OCI-LY7 (cell line): Measurements from ENCODE around the gene RMP24.

Experiments
- BruUV-seq: library from RNA; stranded (reverse); fragments of 400-500 nt; replicated peaks from 2 replicates; lab custom pipeline; 2021; lab: Mats Ljungman, UMichigan
- CTCF ChIA-PET: fragments of 300-600 bp; sonication (Branson Sonifier 250); formaldehyde crosslinking; loops from one replicate; lab custom pipeline; 2022; ENCODE audit warnings: antibody characterized with exemption; ENCODE audit not compliant: unreplicated experiment; lab: Charles Lee
- POLR2A ChIA-PET: fragments of 300-600 bp; sonication (Branson Sonifier 250); formaldehyde crosslinking; loops from one replicate; lab custom pipeline; 2022; ENCODE audit warnings: antibody characterized with exemption; lab: Charles Lee
- DNase-seq: peaks from one replicate; pipeline ENCODE4 v3.0.0-alpha.2; 2015; ENCODE audit warnings: low spot score
- H2AFZ ChIP-seq: fragments of 200-600 bp; sonication (generic), shearing (Covaris generic); 2 replicates; pipeline ENCODE4 v1.6.1; 2014; ENCODE audit warnings: mild to moderate bottlenecking, antibody characterized with exemption, low read length, moderate library complexity
- H3K27ac ChIP-seq: fragments of 200-600 bp; sonication (generic); 2 replicates; pipeline ENCODE4 v1.5.1; 2014; ENCODE audit warnings: mixed run types, low read depth, mild to moderate bottlenecking, moderate library complexity, low read length, inconsistent platforms; ENCODE audit not compliant: poor library complexity, severe bottlenecking
- H3K36me3 ChIP-seq: fragments of 200-600 bp; sonication (generic); 2 replicates; pipeline ENCODE4 v1.6.1; 2014; ENCODE audit warnings: mild to moderate bottlenecking, antibody characterized with exemption, low read length, moderate library complexity, mixed read lengths; ENCODE audit not compliant: insufficient read depth
- H3K4me1 ChIP-seq: fragments of 200-600 bp; sonication (generic); 2 replicates; pipeline ENCODE4 v1.5.1; 2014; ENCODE audit warnings: mild to moderate bottlenecking, low read length; ENCODE audit not compliant: insufficient read depth, poor library complexity, severe bottlenecking
- H3K4me2 ChIP-seq: fragments of 200-600 bp; sonication (generic); 2 replicates; pipeline ENCODE4 v1.6.1; 2014; ENCODE audit warnings: mild to moderate bottlenecking, low read length
- H3K4me3 ChIP-seq: fragments of 200-600 bp; sonication (generic); 2 replicates; pipeline ENCODE4 v1.5.1; 2014; ENCODE audit warnings: mild to moderate bottlenecking, low read depth, low read length; ENCODE audit not compliant: poor library complexity, severe bottlenecking
- H3K79me2 ChIP-seq: fragments of 200-600 bp; sonication (generic); 2 replicates; pipeline ENCODE4 v1.6.1; 2016; ENCODE audit warnings: low read depth, mild to moderate bottlenecking, low read length, moderate library complexity, mixed read lengths; ENCODE audit not compliant: insufficient read depth
- H3K9me2 ChIP-seq: fragments of 200-600 bp; sonication (generic); 2 replicates; pipeline ENCODE4 v1.6.1; 2016; ENCODE audit warnings: mild to moderate bottlenecking, low read length, mixed read lengths; ENCODE audit not compliant: insufficient read depth
- H3K9me3 ChIP-seq: fragments of 200-600 bp; sonication (generic); 2 replicates; pipeline ENCODE4 v1.6.1; 2014; ENCODE audit warnings: mild to moderate bottlenecking, mixed run types, low read length, mixed read lengths
- H4K20me1 ChIP-seq: fragments of 200-600 bp; sonication (generic); 2 replicates; pipeline ENCODE4 v1.6.1; 2014; ENCODE audit warnings: mild to moderate bottlenecking, antibody characterized with exemption, low read length, moderate library complexity, mixed read lengths; ENCODE audit not compliant: insufficient read depth
- CTCF ChIP-seq: fragments of 200-600 bp; sonication (generic); conservative IDR thresholded peaks from 2 replicates; pipeline ENCODE4 v1.5.1; 2014; ENCODE audit warnings: mild to moderate bottlenecking, antibody characterized with exemption, low read length, moderate library complexity, mixed read lengths
- EZH2phosphoT487 ChIP-seq: fragments of 200-600 bp; sonication (generic); IDR thresholded peaks from 2 replicates; pipeline ENCODE4 v1.6.1; 2018; ENCODE audit warnings: low read depth, borderline replicate concordance, mild to moderate bottlenecking, mixed run types, antibody characterized with exemption, low read length, moderate library complexity, mixed read lengths
- intact Hi-C: fragments of 100-400 bp; cut with micrococcal nuclease; formaldehyde crosslinking; loops from one replicate; pipeline ENCODE4 v1.10.0; 2022; ENCODE audit not compliant: unreplicated experiment

The RMP24 gene

DNA sequence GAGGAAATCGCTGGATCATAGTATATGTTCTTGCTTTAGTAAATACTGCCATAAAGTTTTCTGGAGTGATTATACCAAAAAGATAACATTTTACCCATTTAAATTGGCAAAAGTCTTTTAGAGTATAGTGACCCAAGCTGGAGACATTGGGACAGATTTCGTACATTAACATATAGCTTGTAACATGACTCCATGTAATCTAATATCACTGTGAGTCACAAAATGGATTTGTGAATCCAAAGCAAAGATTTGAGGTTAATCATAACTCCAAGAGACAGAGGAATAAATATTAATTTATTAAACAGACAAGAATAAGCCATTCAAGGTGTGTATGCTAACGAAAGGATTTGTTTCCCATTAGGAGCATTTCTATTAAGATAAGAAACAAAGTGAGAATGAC lies 45.0 kb upstream of the RMP24 start:
- no peaks in the 10 kb centered on the region for H3K4me1 ChIP-seq
- H3K9me3 ChIP-seq: no peaks in the 10 kb centered on the region
- CTCF ChIA-PET: no interaction called here
- no peak overlapping the region for H3K27ac ChIP-seq
- H3K4me3 ChIP-seq: no peak overlapping the region
- H4K20me1 ChIP-seq: no peaks in the 10 kb centered on the region
- TF ChIP-seq EZH2phosphoT487 (no peak), CTCF (no peak)
- H2AFZ ChIP-seq: no peak overlapping the region
- POLR2A ChIA-PET: interaction anchor here (1.1 kb wide), 1 partner anchor 104 kb away, joined by 4 read pairs; no protein-coding TSS in a partner anchor
- no peak overlapping the region for H3K4me2 ChIP-seq
- intact Hi-C loops: no loop called here
- H3K9me2 ChIP-seq: no peaks in the 10 kb centered on the region
- no peak for DNase-seq
- H3K36me3 ChIP-seq: no peaks in the 10 kb centered on the region
- BruUV-seq: no TSS peak
- H3K79me2 ChIP-seq: no peaks in the 10 kb centered on the region

GRCh38 chr18:35933982-35934381 lies 38.5 kb upstream of the RMP24 start:
- no peaks in the 10 kb centered on the region for H3K9me3 ChIP-seq
- no peak overlapping the region for H3K4me2 ChIP-seq
- no peaks in the 10 kb centered on the region for H3K79me2 ChIP-seq
- no peak for DNase-seq
- ChIA-PET CTCF (no interaction called here), POLR2A (no interaction called here)
- intact Hi-C loops: no loop called here
- H3K4me1 ChIP-seq: no peaks in the 10 kb centered on the region
- H3K9me2 ChIP-seq: no peaks in the 10 kb centered on the region
- H2AFZ ChIP-seq: no peak overlapping the region
- no peaks in the 10 kb centered on the region for H3K36me3 ChIP-seq
- no peaks in the 10 kb centered on the region for H4K20me1 ChIP-seq
- no TSS peak for BruUV-seq
- H3K4me3 ChIP-seq: no peak overlapping the region
- H3K27ac ChIP-seq: no peak overlapping the region
- TF ChIP-seq EZH2phosphoT487: no peak
- TF ChIP-seq CTCF: no peak

GRCh38 chr18:35934891-35935290 lies 37.6 kb upstream of the RMP24 start:
- no peak overlapping the region for H3K27ac ChIP-seq
- intact Hi-C loops: no loop called here
- no peak overlapping the region for H3K4me3 ChIP-seq
- DNase-seq: no peak
- ChIA-PET POLR2A (no interaction called here), CTCF (no interaction called here)
- no peak overlapping the region for H3K4me2 ChIP-seq
- H3K36me3 ChIP-seq: no peaks in the 10 kb centered on the region
- H3K9me2 ChIP-seq: no peaks in the 10 kb centered on the region
- H4K20me1 ChIP-seq: no peaks in the 10 kb centered on the region
- no peak overlapping the region for H2AFZ ChIP-seq
- BruUV-seq: no TSS peak
- TF ChIP-seq CTCF (no peak), EZH2phosphoT487 (no peak)
- no peaks in the 10 kb centered on the region for H3K79me2 ChIP-seq
- no peaks in the 10 kb centered on the region for H3K9me3 ChIP-seq
- no peaks in the 10 kb centered on the region for H3K4me1 ChIP-seq
